Subcutaneous abdominal adipose tissue (tissue), 5 donors: Measurements from ENCODE around the gene ACTC1.

Source experiments
- H3K27ac ChIP-seq: one replicate; pipeline ENCODE4 v1.7.0; 2013; ENCODE audit warnings: low read depth, mild to moderate bottlenecking, inconsistent platforms, low read length, moderate library complexity
- H3K27me3 ChIP-seq, 5 donors: one replicate each; pipeline ENCODE4 v1.7.0; 2013; ENCODE audit warnings: low read length in 5 of 5, inconsistent platforms in 1 of 5; ENCODE audit not compliant: control insufficient read depth in 5 of 5, insufficient read depth in 4 of 5
- H3K36me3 ChIP-seq, 5 donors: one replicate each; pipeline ENCODE4 v1.7.0; 2013; ENCODE audit warnings: low read length in 5 of 5; ENCODE audit not compliant: control insufficient read depth in 5 of 5, insufficient read depth in 5 of 5
- H3K4me1 ChIP-seq, 5 donors: one replicate each; pipeline ENCODE4 v1.7.0; 2013; ENCODE audit warnings: low read length in 5 of 5, mild to moderate bottlenecking in 3 of 5, moderate library complexity in 1 of 5; ENCODE audit not compliant: control insufficient read depth in 5 of 5, insufficient read depth in 5 of 5
- H3K4me3 ChIP-seq, 5 donors: one replicate each; pipeline ENCODE4 v1.7.0; 2013; ENCODE audit warnings: low read length in 5 of 5, low read depth in 1 of 5
- H3K9ac ChIP-seq, 5 donors: one replicate each; pipeline ENCODE4 v1.7.0; 2013; ENCODE audit warnings: low read length in 5 of 5, mild to moderate bottlenecking in 4 of 5, moderate library complexity in 3 of 5
- H3K9me3 ChIP-seq, 5 donors: one replicate each; pipeline ENCODE4 v1.7.0; 2013; ENCODE audit warnings: low read length in 5 of 5; ENCODE audit not compliant: control insufficient read depth in 5 of 5
- donor health status: healthy.
- donor health status: healthy.
- donor health status: healthy.
- donor health status: healthy.
- donor health status: healthy.

The ACTC1 gene

GRCh38 chr15:34753236-34753894 lies 42.0 kb downstream of the ACTC1 start:
- Histone ChIP-seq H3K4me1 (peaks cover 0 to 3% (median 0%) of the 10 kb centered on the region in 5 donors), H3K27ac (no peak overlapping the region), H3K4me3 (no peak overlapping the region), H3K9ac (no peak overlapping the region), H3K27me3 (peaks cover 21 to 48% (median 32%) of the 10 kb centered on the region in 5 donors), H3K9me3 (peaks cover 0 to 3% (median 2%) of the 10 kb centered on the region in 5 donors), H3K36me3 (no peaks in the 10 kb centered on the region)

- Histone ChIP-seq H3K36me3 (no peaks in the 10 kb centered on the region), H3K27ac (no peak overlapping the region), H3K4me3 (no peak overlapping the region), H3K9ac (no peak overlapping the region), H3K4me1 (peaks cover 0 to under 1% (median 0%) of the 10 kb centered on the region in 5 donors), H3K27me3 (peaks cover 10 to 25% (median 20%) of the 10 kb centered on the region in 5 donors), H3K9me3 (peaks cover 0 to 3% (median 2%) of the 10 kb centered on the region in 5 donors)
Measured at GRCh38 chr15:34749691-34750090, 45.7 kb downstream of the ACTC1 start.
